Measurements from ENCODE around the gene ARMS2. TPM values are rescaled to one million over a fixed set of nuclear protein-coding genes. Genes with fewer than 3 reads are reported as not detected.

The ARMS2 gene
- total RNA-seq, 2 donors from 2014 or later: not detected

DNA sequence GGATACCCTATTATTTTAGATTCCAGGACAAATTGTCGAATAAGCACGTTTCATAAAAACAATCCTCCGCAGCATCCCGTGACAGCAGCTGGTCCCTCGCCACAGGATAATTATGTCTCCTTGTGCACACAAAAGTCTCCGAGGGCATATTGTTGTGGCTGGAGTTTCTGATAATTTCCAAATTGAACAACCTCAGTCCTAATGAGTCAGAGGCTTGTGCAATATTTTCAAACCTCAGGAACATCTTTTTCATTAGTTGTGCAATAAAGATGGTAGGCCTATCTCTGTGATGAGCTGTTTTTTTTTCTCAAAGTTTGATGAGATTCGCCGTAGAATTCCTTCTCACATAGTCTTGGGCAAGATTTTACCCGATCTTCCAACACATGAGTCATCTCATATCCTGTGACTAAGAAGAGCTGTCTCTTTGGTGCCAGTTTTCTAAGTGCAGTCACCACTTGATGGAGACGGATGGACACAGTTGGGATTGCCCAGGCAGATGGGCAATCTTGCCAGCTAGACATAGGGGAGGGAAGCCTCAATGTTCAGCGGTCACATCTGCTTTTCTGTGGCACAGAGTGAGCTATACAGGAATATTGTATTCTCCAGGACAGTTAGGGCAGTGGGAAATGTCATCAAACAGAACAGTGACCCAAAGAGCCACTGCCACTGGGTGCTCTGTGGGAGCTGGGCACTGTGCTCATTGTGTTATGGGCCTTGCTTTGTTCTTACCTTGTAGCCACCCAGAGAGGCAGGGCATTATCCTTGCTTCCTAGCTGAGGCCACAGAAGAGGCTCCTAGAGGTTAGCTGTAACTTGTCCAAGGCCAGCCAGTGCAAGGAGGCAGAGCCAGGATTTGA lies 14.7 kb downstream of the ARMS2 start:
- no peak for DNase-seq
- no peak for ATAC-seq
- H3K4me3 Mint-ChIP-seq: no peak overlapping the region
- H3K9me3 ChIP-seq (ENCODE audit: control insufficient read depth, low read length, poor library complexity, severe bottlenecking): no peaks in the 10 kb centered on the region
- H3K36me3 Mint-ChIP-seq (ENCODE audit: low read depth): no peaks in the 10 kb centered on the region
- H3K4me1 Mint-ChIP-seq: peaks cover 8% of the 10 kb centered on the region
- no peak overlapping the region for H3K27ac Mint-ChIP-seq
- peaks cover 52% of the 10 kb centered on the region for H3K27me3 Mint-ChIP-seq

DNA sequence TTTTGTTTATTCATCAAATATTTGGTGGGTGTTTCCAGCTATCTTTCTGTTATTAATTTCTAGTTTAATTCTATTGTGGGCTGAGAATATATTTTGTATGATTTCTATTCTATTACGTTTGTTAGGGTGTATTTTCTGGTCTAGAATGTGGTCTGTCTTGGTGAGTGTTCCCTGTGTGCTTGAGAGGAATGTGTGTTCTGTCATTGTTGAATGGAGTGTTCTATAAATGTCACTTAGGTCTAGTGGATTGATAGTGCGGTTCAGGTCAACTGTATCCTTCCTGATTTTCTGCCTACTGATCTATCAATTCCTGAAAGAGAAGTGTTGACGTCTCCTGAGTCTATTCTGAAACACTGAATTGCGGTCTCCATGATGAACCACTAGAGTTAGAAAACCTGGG lies 15.4 kb downstream of the ARMS2 start:
- Mint-ChIP-seq H3K27me3 (peaks cover 45% of the 10 kb centered on the region), H3K27ac (no peak overlapping the region), H3K4me1 (peaks cover 11% of the 10 kb centered on the region), H3K4me3 (no peak overlapping the region), H3K36me3 (ENCODE audit: low read depth) (no peaks in the 10 kb centered on the region)
- no peak for DNase-seq
- ATAC-seq: no peak
- no peaks in the 10 kb centered on the region for H3K9me3 ChIP-seq (ENCODE audit: control insufficient read depth, low read length, poor library complexity, severe bottlenecking)

DNA sequence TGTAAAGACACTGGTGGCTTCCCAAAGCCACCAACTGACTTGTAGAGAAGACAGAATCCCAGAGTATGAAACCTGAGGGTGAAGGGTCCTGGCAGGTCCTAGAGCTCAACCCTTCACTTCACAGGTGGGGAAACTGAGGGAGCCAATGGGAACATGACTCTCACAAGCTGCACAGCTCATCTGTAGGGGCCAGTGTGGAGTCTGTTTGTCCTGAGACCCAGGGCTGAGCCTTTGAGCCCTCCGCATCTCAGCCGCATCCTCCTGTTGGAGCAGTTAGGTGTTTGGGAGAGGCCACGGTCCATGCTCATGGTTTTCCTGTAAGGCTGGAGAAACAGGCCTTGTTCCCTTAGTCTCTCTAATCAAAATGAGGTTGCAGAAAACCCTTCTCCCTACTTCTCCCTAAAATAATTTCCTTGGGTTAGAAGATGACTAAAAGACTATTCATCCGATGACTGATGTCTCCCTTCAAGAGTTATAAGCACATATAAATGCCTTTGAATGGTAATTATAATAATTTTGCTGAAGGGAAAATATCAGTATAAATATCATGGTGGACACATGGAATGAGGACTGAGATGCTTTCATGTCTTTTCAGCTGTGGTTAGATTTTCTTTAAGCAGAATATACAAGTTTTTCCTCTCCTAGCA lies 17.2 kb downstream of the ARMS2 start:
- no peak overlapping the region for H3K4me3 Mint-ChIP-seq
- H3K36me3 Mint-ChIP-seq (ENCODE audit: low read depth): no peaks in the 10 kb centered on the region
- ATAC-seq (no peak), DNase-seq (no peak)
- H3K4me1 Mint-ChIP-seq: peaks cover 7% of the 10 kb centered on the region
- peaks cover 39% of the 10 kb centered on the region for H3K27me3 Mint-ChIP-seq
- no peaks in the 10 kb centered on the region for H3K9me3 ChIP-seq (ENCODE audit: control insufficient read depth, low read length, poor library complexity, severe bottlenecking)
- no peak overlapping the region for H3K27ac Mint-ChIP-seq

DNA sequence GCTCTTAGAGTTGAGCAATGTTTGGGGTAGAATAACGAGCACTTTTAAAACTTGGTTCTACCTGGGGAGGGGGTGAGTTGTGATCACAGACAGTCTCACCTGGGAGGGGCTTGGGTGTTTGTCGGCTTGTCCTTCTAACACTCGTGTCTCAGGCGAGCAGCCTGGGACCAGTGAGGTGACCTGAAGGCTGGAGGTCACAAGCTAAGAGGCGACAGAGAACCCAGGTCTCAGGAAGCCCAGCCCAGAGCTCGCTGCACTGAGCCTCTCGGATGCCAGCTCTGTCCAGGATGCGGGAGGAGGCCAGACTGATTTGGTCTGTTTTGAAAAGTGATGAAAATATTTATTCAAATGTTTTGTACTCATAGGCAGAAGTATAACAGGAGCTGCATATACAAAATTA lies 18.7 kb downstream of the ARMS2 start:
- DNase-seq: no peak
- no peak overlapping the region for H3K27ac Mint-ChIP-seq
- no peaks in the 10 kb centered on the region for H3K9me3 ChIP-seq (ENCODE audit: control insufficient read depth, low read length, poor library complexity, severe bottlenecking)
- peaks cover 26% of the 10 kb centered on the region for H3K27me3 Mint-ChIP-seq
- H3K4me3 Mint-ChIP-seq: no peak overlapping the region
- no peak for ATAC-seq
- peaks cover 7% of the 10 kb centered on the region for H3K4me1 Mint-ChIP-seq
- no peaks in the 10 kb centered on the region for H3K36me3 Mint-ChIP-seq (ENCODE audit: low read depth)

DNA sequence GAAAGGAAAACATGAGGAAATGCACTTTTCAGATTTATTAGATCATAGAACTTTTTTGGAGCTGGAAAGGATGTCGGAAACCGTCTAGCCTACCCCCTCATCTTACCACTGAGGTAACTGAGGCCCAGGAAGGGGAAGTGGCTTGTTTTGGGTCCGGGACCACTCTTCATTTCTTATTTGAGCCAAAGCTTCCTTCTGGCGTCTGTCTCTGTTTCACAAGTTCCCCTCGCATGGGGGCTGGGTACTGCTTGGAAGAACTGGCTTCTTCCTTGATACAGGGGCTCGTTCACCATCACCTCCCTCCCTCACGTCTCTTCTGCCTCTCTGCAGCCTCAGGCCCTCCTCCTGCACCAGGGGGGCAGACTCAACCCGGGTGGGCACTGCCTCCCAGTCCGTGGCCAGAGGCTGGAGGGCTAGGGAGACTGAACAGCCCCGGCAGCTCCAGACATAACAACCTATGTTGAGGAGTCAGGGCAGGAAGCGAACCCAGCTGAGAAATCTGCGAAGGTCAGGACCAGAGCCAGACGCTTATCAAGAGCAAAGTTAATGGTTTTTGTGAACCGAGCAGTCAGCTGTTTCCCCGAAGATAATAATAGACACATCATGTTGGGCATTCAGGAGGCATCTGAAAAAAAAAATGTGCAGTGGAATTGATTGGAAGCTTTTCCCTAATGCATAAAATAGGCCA lies 19.8 kb downstream of the ARMS2 start:
- Mint-ChIP-seq H3K4me3 (no peak overlapping the region), H3K36me3 (ENCODE audit: low read depth) (no peaks in the 10 kb centered on the region), H3K27me3 (peaks cover 26% of the 10 kb centered on the region), H3K4me1 (peaks cover 7% of the 10 kb centered on the region), H3K27ac (peak overlapping the region; percentile 66)
- ATAC-seq (no peak), DNase-seq (no peak)
- H3K9me3 ChIP-seq (ENCODE audit: control insufficient read depth, low read length, poor library complexity, severe bottlenecking): no peaks in the 10 kb centered on the region

GRCh38 chr10:122475100-122475499 lies 20.6 kb downstream of the ARMS2 start:
- DNase-seq (no peak), ATAC-seq (no peak)
- Mint-ChIP-seq H3K27ac (peak overlapping the region; percentile 16), H3K27me3 (peaks cover 30% of the 10 kb centered on the region), H3K36me3 (ENCODE audit: low read depth) (peaks cover 1% of the 10 kb centered on the region), H3K4me3 (no peak overlapping the region), H3K4me1 (peaks cover 7% of the 10 kb centered on the region)
- no peaks in the 10 kb centered on the region for H3K9me3 ChIP-seq (ENCODE audit: control insufficient read depth, low read length, poor library complexity, severe bottlenecking)

DNA sequence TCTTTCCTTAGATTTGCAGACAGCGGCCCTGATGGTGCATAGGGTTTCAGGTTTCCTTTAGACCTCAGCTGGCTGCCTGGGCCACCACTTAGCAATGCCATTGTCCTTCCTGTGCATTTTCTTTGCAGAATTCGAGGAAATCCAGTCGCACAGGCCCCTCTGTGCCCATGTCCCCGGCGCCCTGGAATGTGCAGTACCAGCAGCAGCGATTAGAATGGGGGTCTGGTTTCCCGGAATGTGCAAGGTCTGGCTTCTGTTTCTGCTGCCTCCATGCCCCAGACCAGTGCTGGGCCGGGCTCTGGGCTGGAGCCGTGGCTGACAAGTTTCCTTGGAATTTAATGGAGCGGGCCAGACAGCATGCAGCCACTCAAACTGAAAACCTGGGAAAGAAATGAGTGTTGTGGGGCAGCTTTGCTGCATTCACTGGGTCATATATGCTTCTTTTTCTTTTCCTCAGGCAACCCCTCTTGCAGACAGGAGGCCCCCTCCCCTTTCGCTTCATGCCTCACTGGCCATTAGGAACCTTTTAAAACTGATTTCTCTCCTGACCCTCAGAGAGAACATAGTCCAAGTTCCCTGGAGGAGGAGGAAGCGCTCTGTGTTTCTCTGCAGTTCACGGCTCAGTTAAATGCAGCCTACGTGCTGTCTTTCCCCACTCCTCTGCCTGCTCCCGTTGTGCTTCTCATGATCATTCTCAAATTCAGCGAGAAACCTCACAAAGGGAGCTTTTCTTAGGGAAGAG lies 21.3 kb downstream of the ARMS2 start:
- ATAC-seq (no peak), DNase-seq (no peak)
- no peak overlapping the region for H3K4me3 Mint-ChIP-seq
- peaks cover 2% of the 10 kb centered on the region for H3K36me3 Mint-ChIP-seq (ENCODE audit: low read depth)
- peaks cover 7% of the 10 kb centered on the region for H3K4me1 Mint-ChIP-seq
- no peaks in the 10 kb centered on the region for H3K9me3 ChIP-seq (ENCODE audit: control insufficient read depth, low read length, poor library complexity, severe bottlenecking)
- H3K27me3 Mint-ChIP-seq: peaks cover 31% of the 10 kb centered on the region
- H3K27ac Mint-ChIP-seq: peak overlapping the region; percentile 16

- DNase-seq (no peak), ATAC-seq (no peak)
- Mint-ChIP-seq H3K27me3 (peaks cover 26% of the 10 kb centered on the region), H3K4me3 (no peak overlapping the region), H3K27ac (no peak overlapping the region), H3K36me3 (ENCODE audit: low read depth) (peaks cover 2% of the 10 kb centered on the region), H3K4me1 (peaks cover 7% of the 10 kb centered on the region)
- H3K9me3 ChIP-seq (ENCODE audit: control insufficient read depth, low read length, poor library complexity, severe bottlenecking): no peaks in the 10 kb centered on the region
These were observed 21.9 kb downstream of the ARMS2 start for GRCh38 chr10:122476333-122476695.

DNA sequence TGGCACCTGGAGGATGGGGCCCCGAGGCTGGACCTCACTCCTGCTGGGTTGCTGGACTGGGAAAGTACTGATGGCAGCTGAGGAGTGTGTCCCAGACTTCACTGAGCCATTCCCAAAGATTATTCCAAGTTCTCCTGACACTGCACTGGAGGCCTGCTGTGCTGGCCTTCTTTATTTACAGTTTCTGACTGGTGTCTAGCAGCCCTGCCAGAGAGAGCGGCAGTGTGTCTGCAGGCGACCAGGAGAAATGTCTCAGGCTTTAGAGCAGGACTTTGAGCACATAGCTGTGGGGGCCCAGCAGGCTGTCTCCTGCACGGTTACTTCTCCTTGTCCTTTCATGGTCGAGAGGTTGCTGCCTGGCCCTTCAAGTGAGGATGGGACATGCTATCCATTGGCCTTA lies 23.0 kb downstream of the ARMS2 start:
- no peak overlapping the region for H3K4me3 Mint-ChIP-seq
- no peaks in the 10 kb centered on the region for H3K9me3 ChIP-seq (ENCODE audit: control insufficient read depth, low read length, poor library complexity, severe bottlenecking)
- peaks cover 2% of the 10 kb centered on the region for H3K36me3 Mint-ChIP-seq (ENCODE audit: low read depth)
- no peak overlapping the region for H3K27ac Mint-ChIP-seq
- ATAC-seq (no peak), DNase-seq (no peak)
- H3K4me1 Mint-ChIP-seq: peaks cover 7% of the 10 kb centered on the region
- H3K27me3 Mint-ChIP-seq: peaks cover 20% of the 10 kb centered on the region

DNA sequence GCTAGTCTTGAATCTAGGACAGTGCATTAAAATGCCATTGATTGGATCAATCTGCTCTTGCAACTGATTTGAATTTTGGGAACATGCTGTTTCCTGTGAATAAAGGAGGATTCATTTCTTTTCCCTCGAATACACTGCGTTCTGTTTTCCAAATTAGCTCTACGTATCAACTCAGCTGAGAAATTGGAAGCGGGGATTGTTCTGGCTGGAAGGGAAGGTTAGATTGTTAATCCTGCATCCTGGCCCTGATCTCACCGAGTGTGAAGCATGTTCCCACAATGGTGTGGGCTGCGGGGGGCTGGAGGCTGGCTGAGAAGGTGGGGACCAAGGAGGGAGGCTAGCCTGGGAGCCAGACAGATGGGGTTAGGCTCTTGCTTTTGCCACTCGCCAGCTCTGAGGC lies 24.5 kb downstream of the ARMS2 start:
- Mint-ChIP-seq H3K27me3 (peaks cover 20% of the 10 kb centered on the region), H3K4me3 (no peak overlapping the region), H3K36me3 (ENCODE audit: low read depth) (peaks cover 2% of the 10 kb centered on the region), H3K4me1 (peaks cover 7% of the 10 kb centered on the region), H3K27ac (no peak overlapping the region)
- DNase-seq: no peak
- no peak for ATAC-seq
- H3K9me3 ChIP-seq (ENCODE audit: control insufficient read depth, low read length, poor library complexity, severe bottlenecking): no peaks in the 10 kb centered on the region

- Mint-ChIP-seq H3K36me3 (ENCODE audit: low read depth) (peaks cover 2% of the 10 kb centered on the region), H3K27ac (no peak overlapping the region), H3K4me3 (no peak overlapping the region), H3K27me3 (peaks cover 16% of the 10 kb centered on the region), H3K4me1 (no peaks in the 10 kb centered on the region)
- ATAC-seq (no peak), DNase-seq (no peak)
- no peaks in the 10 kb centered on the region for H3K9me3 ChIP-seq (ENCODE audit: control insufficient read depth, low read length, poor library complexity, severe bottlenecking)
These were observed 25.8 kb downstream of the ARMS2 start for GRCh38 chr10:122480146-122480833.

GRCh38 chr10:122481296-122482056 lies 27.0 kb downstream of the ARMS2 start:
- H3K36me3 Mint-ChIP-seq (ENCODE audit: low read depth): peaks cover 2% of the 10 kb centered on the region
- peaks cover 2% of the 10 kb centered on the region for H3K4me1 Mint-ChIP-seq
- ATAC-seq: no peak
- H3K9me3 ChIP-seq (ENCODE audit: control insufficient read depth, low read length, poor library complexity, severe bottlenecking): no peaks in the 10 kb centered on the region
- H3K4me3 Mint-ChIP-seq: no peak overlapping the region
- H3K27me3 Mint-ChIP-seq: peaks cover 18% of the 10 kb centered on the region
- H3K27ac Mint-ChIP-seq: no peak overlapping the region
- DNase-seq: no peak
